Right lobe of liver (tissue), 6 donors: Measurements from ENCODE around the gene MASTL. TPM values are rescaled to one million over a fixed set of nuclear protein-coding genes. Genes with fewer than 3 reads are reported as not detected.
"Not testable (repeated sequence)": the region's sequence is repeated elsewhere in the genome, so short reads cannot be mapped to it uniquely, and the experiment has no call there.

Experiments
- ATAC-seq, 4 donors: fragments of 200-7000 bp; cut with Tn5 transposase; one replicate each; pipeline ENCODE4 v1.9.1; 2020; ENCODE audit warnings: mild to moderate bottlenecking in 4 of 4, moderate library complexity in 4 of 4
- DNase-seq, 3 donors: peaks; one replicate each; pipeline ENCODE4 v3.0.0-alpha.2; 2020
- H3K27ac ChIP-seq, 3 donors: fragments of 200-600 bp; one replicate each; pipeline ENCODE4 v1.8.0; 2022
- H3K27me3 ChIP-seq, 2 donors: fragments of 200-600 bp; one replicate each; pipeline ENCODE4 v1.8.0; 2022
- H3K36me3 ChIP-seq, 4 donors: fragments of 200-600 bp; sonication (generic) in 1 of 4; one replicate each; pipeline versions ENCODE4 v1.5.1 to v1.8.0; 2017 to 2022; ENCODE audit warnings: control low read depth in 1 of 4
- H3K4me1 ChIP-seq, 4 donors: fragments of 200-600 bp; sonication (generic) in 1 of 4; one replicate each; pipeline versions ENCODE4 v1.5.1 to v1.8.0; 2017 to 2022; ENCODE audit warnings: control low read depth in 1 of 4
- H3K4me3 ChIP-seq, 3 donors: fragments of 200-600 bp; one replicate each; pipeline ENCODE4 v1.8.0; 2022
- H3K9me3 ChIP-seq, 4 donors: fragments of 200-600 bp; sonication (generic) in 1 of 4; one replicate each; pipeline versions ENCODE4 v1.5.1 to v1.8.0; 2017 to 2022; ENCODE audit warnings: control low read depth in 1 of 4
- CTCF ChIP-seq, 4 donors: fragments of 200-600 bp in 3 of 4; fragments of 450-650 bp in 1 of 4; IDR thresholded peaks; one replicate each; pipeline versions ENCODE4 v1.5.1 to v1.8.0; 2016 to 2022; ENCODE audit warnings: antibody characterized with exemption in 4 of 4, mild to moderate bottlenecking in 2 of 4
- POLR2A ChIP-seq: fragments of 450-650 bp; IDR thresholded peaks from one replicate; pipeline ENCODE4 v1.6.1; 2017; ENCODE audit warnings: antibody characterized with exemption, mild to moderate bottlenecking
- WGBS: methylation state at CpG from one replicate; pipeline ENCODE4 v1.1.6; 2018; ENCODE audit warnings: low coverage, low lambda C conversion rate; ENCODE audit not compliant: insufficient coverage; ENCODE audit errors: missing lambda C conversion rate; 5-methylcytosine and 5-hydroxymethylcytosine counted together
- intact Hi-C, 2 donors: fragments of 100-400 bp; cut with DNase I; formaldehyde crosslinking; loops; one replicate each; pipeline versions ENCODE4 v1.11.2 to v1.14.1; 2022
- total RNA-seq, 6 experiments: library from RNA; depleted of rRNA in 2 of 6; stranded (reverse); fragments of >200 nt in 2 of 6; fragmentation: NEBNext Ultra II Directional in 3 of 6; extraction: Animal tissue kit (Norgen Biotek cat#: 25700) in 3 of 6; gene quantifications; one replicate each; pipeline versions ENCODE4 v1.1.0 to v1.2.4, GENCODE V29; 2016 to 2023
- donor health status: DM: no; HTN: yes; CAD: no.
- donor health status: DM: no; HTN: no; CAD: no.
- donor health status: DM: no; HTN: no; CAD: no.
- donor health status: DM: no; HTN: yes; CAD: no.
- donor health status: DM: no; HTN: yes; CAD: no.

The MASTL gene
- total RNA-seq, 6 experiments from 2014 or later = 1.8 to 3.7 (median 2.8) TPM

- no peak overlapping the region for H3K27ac ChIP-seq
- no peaks in the 10 kb centered on the region for H3K27me3 ChIP-seq
- intact Hi-C loops = no loop called here
- DNase-seq (no peak), ATAC-seq (no peak)
- H3K36me3 ChIP-seq = peaks cover 0 to 10% (median 3%) of the 10 kb centered on the region in 4 donors
- peak overlapping the region in 2 of 3 donors; percentile 81 to 91 for H3K4me3 ChIP-seq
- no peak for TF ChIP-seq POLR2A
- no peak for TF ChIP-seq CTCF (IDR thresholded peaks at IDR 0.05)
- H3K9me3 ChIP-seq = no peaks in the 10 kb centered on the region
- H3K4me1 ChIP-seq = peaks cover 0 to 17% (median 0%) of the 10 kb centered on the region in 4 donors
Observed at GRCh38 chr10:27152687-27153086, 2.5 kb upstream of the MASTL start.

- TF ChIP-seq CTCF (IDR thresholded peaks at IDR 0.05) (no peak), POLR2A (no peak)
- Histone ChIP-seq H3K27ac (peak overlapping the region in 1 of 3 donors; percentile 97), H3K4me1 (peaks cover 0 to 17% (median 0%) of the 10 kb centered on the region in 4 donors), H3K27me3 (no peaks in the 10 kb centered on the region), H3K36me3 (peaks cover 0 to 4% (median 2%) of the 10 kb centered on the region in 4 donors), H3K9me3 (no peaks in the 10 kb centered on the region), H3K4me3 (peak overlapping the region; percentile 78 to 91 (median 81))
- 3% methylated on average over 6 of the region's 6 CpGs for WGBS
- no peak for DNase-seq
- intact Hi-C loops = no loop called here
- no peak for ATAC-seq
Observed at GRCh38 chr10:27153329-27153728, 1.8 kb upstream of the MASTL start.

GRCh38 chr10:27153845-27154193 lies 1.3 kb upstream of the MASTL start:
- Histone ChIP-seq H3K27me3 (no peaks in the 10 kb centered on the region), H3K9me3 (no peaks in the 10 kb centered on the region), H3K4me1 (peaks cover 0 to 17% (median 0%) of the 10 kb centered on the region in 4 donors), H3K36me3 (peaks cover 0 to 2% (median under 1%) of the 10 kb centered on the region in 4 donors), H3K4me3 (peak overlapping the region; percentile 78 to 91 (median 81)), H3K27ac (peak overlapping the region; percentile 96 to 98 (median 97))
- TF ChIP-seq CTCF (IDR thresholded peaks at IDR 0.05) = no peak
- TF ChIP-seq POLR2A = no peak
- DNase-seq (no peak), ATAC-seq (peak; percentile 7 to 22 (median 15))
- intact Hi-C loops = no loop called here
- under 1% methylated on average over 17 of the region's 18 CpGs for WGBS

GRCh38 chr10:27156566-27156965 lies 1.4 kb downstream of the MASTL start:
- not testable (repeated sequence) for ATAC-seq

GRCh38 chr10:27157150-27157549 lies 2.0 kb downstream of the MASTL start:
- 61% methylated on average over 2 of the region's 2 CpGs for WGBS
- no peaks in the 10 kb centered on the region for H3K9me3 ChIP-seq
- no peak for DNase-seq

More at GRCh38 chr10:27156566-27156965, 1.4 kb downstream of the MASTL start:
- 77% methylated on average over 12 of the region's 17 CpGs for WGBS
- DNase-seq = peak in 1 of 3 donors; percentile 29
- peak overlapping the region in 2 of 3 donors; percentile 96 to 97 for H3K27ac ChIP-seq
- intact Hi-C loops, H3K9me3 ChIP-seq, H3K27me3 ChIP-seq: not testable (repeated sequence)
- H3K4me3 ChIP-seq = peak overlapping the region; percentile 78 to 91 (median 81)
- peaks cover 0 to 16% (median 7%) of the 10 kb centered on the region in 4 donors for H3K36me3 ChIP-seq
- peaks cover 0 to 17% (median 0%) of the 10 kb centered on the region in 4 donors for H3K4me1 ChIP-seq

More at GRCh38 chr10:27157150-27157549, 2.0 kb downstream of the MASTL start:
- Histone ChIP-seq H3K36me3 (peaks cover 0 to 22% (median 7%) of the 10 kb centered on the region in 4 donors), H3K4me3 (no peak overlapping the region), H3K27me3 (no peaks in the 10 kb centered on the region), H3K4me1 (peaks cover 0 to 13% (median 0%) of the 10 kb centered on the region in 4 donors), H3K27ac (no peak overlapping the region)
- no peak for ATAC-seq
- no peak for TF ChIP-seq CTCF (IDR thresholded peaks at IDR 0.05)
- no peak for TF ChIP-seq POLR2A
- intact Hi-C loops = no loop called here
